Uterus (tissue), 4 donors: ENCODE data around the gene GREB1. TPM values are rescaled to one million over a fixed set of nuclear protein-coding genes. Genes with fewer than 3 reads are reported as not detected.

Source experiments
- DNase-seq, 2 donors: peaks; one replicate each; pipeline ENCODE4 v3.0.0-alpha.2; 2019 to 2020
- H3K27ac ChIP-seq, 2 donors: fragments of 200-600 bp; sonication (generic); 1 replicate in 1 of 2; 2 replicates in 1 of 2; pipeline ENCODE4 v1.5.1; 2016 to 2018
- H3K27me3 ChIP-seq, 2 donors: fragments of 200-600 bp; sonication (generic); one replicate each; pipeline ENCODE4 v1.5.1; 2018 to 2019; ENCODE audit warnings: control low read depth in 1 of 2
- H3K36me3 ChIP-seq, 2 donors: fragments of 200-600 bp; sonication (generic); one replicate each; pipeline ENCODE4 v1.5.1; 2019; ENCODE audit warnings: control low read depth in 1 of 2
- H3K4me1 ChIP-seq, 2 donors: fragments of 200-600 bp; sonication (generic); one replicate each; pipeline ENCODE4 v1.5.1; 2018 to 2019; ENCODE audit warnings: control low read depth in 1 of 2
- H3K4me3 ChIP-seq, 2 donors: fragments of 200-600 bp; sonication (generic); 1 replicate in 1 of 2; 2 replicates in 1 of 2; pipeline ENCODE4 v1.5.1; 2018 to 2019; ENCODE audit warnings: mild to moderate bottlenecking in 1 of 2
- H3K9me3 ChIP-seq, 2 donors: fragments of 200-600 bp; sonication (generic); one replicate each; pipeline ENCODE4 v1.5.1; 2019; ENCODE audit warnings: control low read depth in 1 of 2
- CTCF ChIP-seq, 4 experiments: fragments of 200-600 bp in 2 of 4; fragments of 450-650 bp in 2 of 4; sonication (generic) in 2 of 4; IDR thresholded peaks; one replicate each; pipeline ENCODE4 v1.5.1; 2016 to 2019; ENCODE audit warnings: antibody characterized with exemption in 4 of 4, mild to moderate bottlenecking in 2 of 4, moderate library complexity in 1 of 4
- POLR2A ChIP-seq, 2 donors: fragments of 450-650 bp; IDR thresholded peaks; one replicate each; pipeline ENCODE4 v1.6.1; 2016; ENCODE audit warnings: antibody characterized with exemption in 2 of 2, mild to moderate bottlenecking in 1 of 2, moderate library complexity in 1 of 2
- intact Hi-C: fragments of 100-400 bp; cut with DNase I; formaldehyde crosslinking; loops from one replicate; pipeline ENCODE4 v1.15.1; 2023; ENCODE audit warnings: low total_unique reads
- total RNA-seq, 4 donors: library from RNA; depleted of rRNA in 3 of 4; stranded (reverse); fragments of >200 nt in 3 of 4; gene quantifications; one replicate each; pipeline versions ENCODE4 v1.1.0 to v1.2.4, GENCODE V29; 2014 to 2023
- donor health status: DM: yes; HTN: yes; CAD: no.

GREB1 gene
- total RNA-seq, 4 donors from 2014 or later, result 20.3 to 166 (median 78.8) TPM

DNA sequence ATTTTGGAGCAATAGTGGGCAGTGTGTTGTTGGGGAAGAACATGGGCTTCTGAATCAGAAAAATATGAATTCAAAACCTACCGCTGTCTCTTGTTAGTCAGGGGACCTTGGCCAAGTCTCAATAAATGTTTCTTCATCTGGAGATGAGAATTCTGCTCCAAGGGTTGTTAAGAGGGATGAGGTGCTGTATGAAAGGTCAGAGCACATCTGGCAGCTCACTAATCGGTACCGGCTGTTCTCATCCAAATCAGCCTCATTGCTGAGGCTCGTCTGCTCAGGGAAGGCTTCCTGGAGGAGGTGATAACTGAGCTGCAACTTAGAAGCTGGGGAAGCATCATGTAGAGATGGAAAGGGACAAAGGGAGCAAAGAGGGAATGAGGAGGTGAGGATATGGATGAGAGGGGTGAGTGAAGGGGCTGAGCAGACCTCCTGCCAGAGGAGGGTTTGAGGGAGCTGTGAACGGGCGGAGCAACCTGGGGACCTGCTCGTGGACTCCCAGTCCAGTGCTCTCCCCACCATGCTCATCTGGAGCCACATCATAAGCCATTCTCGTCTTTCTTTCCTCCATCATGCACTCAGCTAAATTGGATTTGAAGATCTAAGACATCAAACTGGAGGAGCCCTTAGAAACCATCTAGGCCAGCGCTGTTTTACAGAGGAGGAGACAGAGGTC is 47.4 kb downstream of the GREB1 start:
- no peak for TF ChIP-seq POLR2A (IDR thresholded peaks at IDR 0.05)
- no peak for TF ChIP-seq CTCF (IDR thresholded peaks at IDR 0.05)
- H3K27ac ChIP-seq, result peak overlapping the region; percentile 80 to 89
- peaks cover 0 to 6% of the 10 kb centered on the region in 2 donors for H3K4me1 ChIP-seq
- H3K9me3 ChIP-seq, result no peaks in the 10 kb centered on the region
- intact Hi-C loops, result loop anchor here (10.0 kb wide), 1 partner anchor 426 kb away; the partner anchor contains the start of gene SLC66A3
- H3K27me3 ChIP-seq, result no peaks in the 10 kb centered on the region
- no peak overlapping the region for H3K4me3 ChIP-seq
- no peaks in the 10 kb centered on the region for H3K36me3 ChIP-seq
- DNase-seq, result peak; percentile 51 to 60

GRCh38 chr2:11581797-11582611 is 48.2 kb downstream of the GREB1 start:
- no peak for TF ChIP-seq POLR2A (IDR thresholded peaks at IDR 0.05)
- TF ChIP-seq CTCF (IDR thresholded peaks at IDR 0.05), result no peak
- no peaks in the 10 kb centered on the region for H3K27me3 ChIP-seq
- no peaks in the 10 kb centered on the region for H3K9me3 ChIP-seq
- H3K4me1 ChIP-seq, result peaks cover 0 to 6% of the 10 kb centered on the region in 2 donors
- intact Hi-C loops, result loop anchor here (10.0 kb wide), 1 partner anchor 427 kb away; the partner anchor contains the start of gene SLC66A3
- DNase-seq, result no peak
- no peaks in the 10 kb centered on the region for H3K36me3 ChIP-seq
- peak overlapping the region; percentile 80 to 89 for H3K27ac ChIP-seq
- H3K4me3 ChIP-seq, result no peak overlapping the region

- intact Hi-C loops, result loop anchor here (10.0 kb wide), 1 partner anchor 428 kb away; the partner anchor contains the start of gene SLC66A3
- H3K4me3 ChIP-seq, result no peak overlapping the region
- DNase-seq, result peak in 1 of 2 donors; percentile 42
- H3K4me1 ChIP-seq, result peaks cover 0 to 6% of the 10 kb centered on the region in 2 donors
- no peaks in the 10 kb centered on the region for H3K9me3 ChIP-seq
- H3K27ac ChIP-seq, result peak overlapping the region; percentile 80 to 89
- no peak for TF ChIP-seq CTCF (IDR thresholded peaks at IDR 0.05)
- no peak for TF ChIP-seq POLR2A (IDR thresholded peaks at IDR 0.05)
- H3K36me3 ChIP-seq, result no peaks in the 10 kb centered on the region
- no peaks in the 10 kb centered on the region for H3K27me3 ChIP-seq
Observed at GRCh38 chr2:11582612-11582861, 48.7 kb downstream of the GREB1 start.

DNA sequence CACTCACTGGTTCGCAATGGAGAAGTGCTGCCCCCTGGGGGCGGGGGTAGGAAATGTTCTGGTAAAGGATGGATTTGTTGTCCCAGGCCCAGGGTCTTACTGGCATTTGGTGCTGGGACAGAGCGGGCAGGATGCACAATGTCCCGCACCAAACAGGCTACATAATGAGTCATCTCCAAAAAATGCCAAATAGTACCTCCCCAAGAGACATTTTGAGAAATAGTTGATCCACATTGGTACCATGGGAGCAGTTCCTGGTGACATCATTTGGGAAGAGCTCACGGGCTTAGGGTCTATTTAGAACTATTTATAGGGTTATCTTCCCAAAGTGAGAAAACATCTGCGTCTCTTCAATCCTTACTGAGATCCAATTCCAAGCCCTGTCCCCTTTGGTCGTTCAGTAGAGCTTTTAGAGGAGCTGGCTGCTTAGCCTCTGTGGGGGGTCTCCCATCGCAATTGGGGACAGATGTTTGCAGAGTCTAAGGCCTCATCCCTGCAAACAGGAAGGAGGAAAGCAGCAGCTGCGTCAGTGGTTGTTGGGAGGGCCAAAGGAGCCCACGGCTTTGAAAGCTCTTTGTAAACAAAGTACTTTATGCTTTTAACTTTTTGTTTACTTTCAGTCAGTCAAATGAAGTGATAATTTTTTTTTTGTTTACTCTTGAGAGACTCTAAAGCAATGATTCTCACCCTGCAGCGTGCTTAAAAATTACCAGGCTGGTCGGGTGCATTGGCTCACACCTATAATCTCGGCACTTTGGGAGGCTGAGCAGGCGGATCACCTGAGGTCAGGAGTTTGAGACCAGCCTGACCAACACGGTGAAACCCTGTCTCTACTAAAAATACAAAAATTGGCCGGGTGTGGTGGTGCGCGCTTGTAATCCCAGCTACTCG is 49.3 kb downstream of the GREB1 start:
- Histone ChIP-seq H3K4me1 (peaks cover 0 to 6% of the 10 kb centered on the region in 2 donors), H3K4me3 (no peak overlapping the region), H3K27me3 (no peaks in the 10 kb centered on the region), H3K9me3 (no peaks in the 10 kb centered on the region), H3K36me3 (no peaks in the 10 kb centered on the region), H3K27ac (peak overlapping the region; percentile 80 to 89)
- peak; percentile 66 to 75 (median 74) for TF ChIP-seq CTCF (IDR thresholded peaks at IDR 0.05)
- TF ChIP-seq POLR2A (IDR thresholded peaks at IDR 0.05), result no peak
- intact Hi-C loops, result loop anchor here (10.0 kb wide), 1 partner anchor 428 kb away; the partner anchor contains the start of gene SLC66A3
- DNase-seq, result peak; percentile 79 to 82
